Ascending aorta (tissue), 2 donors: ENCODE measurements around the gene GRIA4. TPM values are rescaled to one million over a fixed set of nuclear protein-coding genes. Genes with fewer than 3 reads are reported as not detected.

Source experiments
- DNase-seq, 2 donors: peaks; one replicate each; pipeline ENCODE4 v3.0.0-alpha.2; 2019; ENCODE audit warnings: low spot score in 2 of 2
- H3K27ac ChIP-seq, 2 donors: fragments of 200-600 bp; sonication (generic); one replicate each; pipeline ENCODE4 v1.5.1; 2016 to 2017; ENCODE audit warnings: mild to moderate bottlenecking in 1 of 2
- H3K27me3 ChIP-seq: fragments of 200-600 bp; sonication (generic); one replicate; pipeline ENCODE4 v1.5.1; 2017
- H3K36me3 ChIP-seq, 2 donors: fragments of 200-600 bp; sonication (generic); one replicate each; pipeline ENCODE4 v1.5.1; 2016
- H3K4me1 ChIP-seq, 2 donors: fragments of 200-600 bp; sonication (generic); one replicate each; pipeline ENCODE4 v1.5.1; 2016 to 2017; ENCODE audit warnings: mild to moderate bottlenecking in 1 of 2
- H3K4me3 ChIP-seq, 2 donors: fragments of 200-600 bp; sonication (generic); one replicate each; pipeline ENCODE4 v1.5.1; 2016 to 2017; ENCODE audit warnings: mild to moderate bottlenecking in 1 of 2
- H3K9me3 ChIP-seq, 2 donors: fragments of 200-600 bp; sonication (generic); one replicate each; pipeline ENCODE4 v1.5.1; 2016
- intact Hi-C: fragments of 100-400 bp; cut with DNase I; formaldehyde crosslinking; loops from one replicate; pipeline ENCODE4 v1.15.1; 2023
- total RNA-seq: library from RNA; depleted of rRNA; stranded (reverse); fragments of >200 nt; gene quantifications from one replicate; pipeline ENCODE4 v1.1.0, GENCODE V29; 2016
- TF ChIP-seq, protein P1 (sequence below), 3 experiments: fragments of 200-600 bp in 2 of 3; fragments of 450-650 bp in 1 of 3; sonication (generic) in 2 of 3; IDR thresholded peaks; one replicate each; pipeline ENCODE4 v1.5.1; 2016 to 2019; ENCODE audit warnings: antibody characterized with exemption in 3 of 3, mild to moderate bottlenecking in 1 of 3, moderate library complexity in 1 of 3

GRIA4 gene
- total RNA-seq, 1 donor from 2014 or later: not detected

DNA sequence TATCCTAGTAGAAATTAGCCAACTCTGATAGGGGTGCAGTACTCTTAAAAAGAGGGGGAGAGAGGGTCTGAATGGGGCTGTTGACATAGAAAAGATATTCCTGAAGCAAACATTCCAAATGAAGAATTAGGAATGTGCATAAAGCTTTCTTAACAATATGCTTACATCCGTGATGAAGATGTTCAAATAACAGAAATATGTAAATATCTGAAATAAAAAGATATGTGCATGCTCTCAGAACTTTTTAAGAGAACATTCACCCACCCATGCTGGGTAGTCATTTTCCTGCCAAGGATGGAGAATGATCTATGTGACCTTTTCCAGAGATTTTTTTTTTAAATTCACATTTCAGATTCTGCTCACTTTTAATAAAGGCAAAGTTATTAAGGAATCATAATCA is 80.6 kb downstream of the GRIA4 start:
- H3K4me3 ChIP-seq: no peak overlapping the region
- no peak overlapping the region for H3K27ac ChIP-seq
- H3K27me3 ChIP-seq: no peaks in the 10 kb centered on the region
- H3K9me3 ChIP-seq: no peaks in the 10 kb centered on the region
- no peaks in the 10 kb centered on the region for H3K36me3 ChIP-seq
- TF ChIP-seq, protein P1, sequence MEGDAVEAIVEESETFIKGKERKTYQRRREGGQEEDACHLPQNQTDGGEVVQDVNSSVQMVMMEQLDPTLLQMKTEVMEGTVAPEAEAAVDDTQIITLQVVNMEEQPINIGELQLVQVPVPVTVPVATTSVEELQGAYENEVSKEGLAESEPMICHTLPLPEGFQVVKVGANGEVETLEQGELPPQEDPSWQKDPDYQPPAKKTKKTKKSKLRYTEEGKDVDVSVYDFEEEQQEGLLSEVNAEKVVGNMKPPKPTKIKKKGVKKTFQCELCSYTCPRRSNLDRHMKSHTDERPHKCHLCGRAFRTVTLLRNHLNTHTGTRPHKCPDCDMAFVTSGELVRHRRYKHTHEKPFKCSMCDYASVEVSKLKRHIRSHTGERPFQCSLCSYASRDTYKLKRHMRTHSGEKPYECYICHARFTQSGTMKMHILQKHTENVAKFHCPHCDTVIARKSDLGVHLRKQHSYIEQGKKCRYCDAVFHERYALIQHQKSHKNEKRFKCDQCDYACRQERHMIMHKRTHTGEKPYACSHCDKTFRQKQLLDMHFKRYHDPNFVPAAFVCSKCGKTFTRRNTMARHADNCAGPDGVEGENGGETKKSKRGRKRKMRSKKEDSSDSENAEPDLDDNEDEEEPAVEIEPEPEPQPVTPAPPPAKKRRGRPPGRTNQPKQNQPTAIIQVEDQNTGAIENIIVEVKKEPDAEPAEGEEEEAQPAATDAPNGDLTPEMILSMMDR (IDR thresholded peaks at IDR 0.05): no peak
- DNase-seq: no peak
- H3K4me1 ChIP-seq: no peaks in the 10 kb centered on the region
- intact Hi-C loops: no loop called here

DNA sequence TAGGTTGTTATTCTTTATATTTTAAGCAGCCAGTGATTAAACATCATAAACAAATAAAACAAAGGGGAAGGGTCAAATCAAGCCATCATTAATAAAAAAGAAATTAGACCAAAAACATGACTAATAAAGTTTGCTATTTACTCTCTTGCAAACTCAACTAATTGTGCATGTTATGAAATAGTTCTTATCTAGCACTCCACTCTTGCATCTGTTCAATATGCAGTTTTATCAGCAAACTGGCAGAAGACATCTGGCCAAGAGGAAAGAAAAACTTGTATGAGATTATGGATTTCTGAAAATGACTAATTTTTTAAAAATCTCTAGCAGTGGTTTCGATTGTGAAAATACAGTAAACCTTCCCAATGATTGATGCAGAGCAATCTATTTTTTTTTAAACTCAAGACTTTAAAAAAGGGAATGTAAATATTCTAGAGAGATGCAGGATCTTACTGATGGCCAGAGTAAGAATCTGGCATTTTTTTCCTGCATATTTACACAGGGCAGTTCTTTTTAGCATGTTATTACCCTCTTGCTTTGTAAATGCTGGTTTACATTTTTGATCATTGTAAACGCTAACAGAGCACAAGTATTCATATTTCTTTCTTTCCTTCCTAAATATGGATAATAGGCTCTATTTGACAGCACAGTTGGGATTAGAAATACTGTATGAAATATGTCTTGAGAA is 83.3 kb downstream of the GRIA4 start:
- H3K27ac ChIP-seq: no peak overlapping the region
- H3K27me3 ChIP-seq: no peaks in the 10 kb centered on the region
- H3K4me1 ChIP-seq: no peaks in the 10 kb centered on the region
- TF ChIP-seq, protein P1 (IDR thresholded peaks at IDR 0.05): no peak
- no peaks in the 10 kb centered on the region for H3K9me3 ChIP-seq
- no peaks in the 10 kb centered on the region for H3K36me3 ChIP-seq
- no peak overlapping the region for H3K4me3 ChIP-seq
- DNase-seq: no peak
- intact Hi-C loops: no loop called here

DNA sequence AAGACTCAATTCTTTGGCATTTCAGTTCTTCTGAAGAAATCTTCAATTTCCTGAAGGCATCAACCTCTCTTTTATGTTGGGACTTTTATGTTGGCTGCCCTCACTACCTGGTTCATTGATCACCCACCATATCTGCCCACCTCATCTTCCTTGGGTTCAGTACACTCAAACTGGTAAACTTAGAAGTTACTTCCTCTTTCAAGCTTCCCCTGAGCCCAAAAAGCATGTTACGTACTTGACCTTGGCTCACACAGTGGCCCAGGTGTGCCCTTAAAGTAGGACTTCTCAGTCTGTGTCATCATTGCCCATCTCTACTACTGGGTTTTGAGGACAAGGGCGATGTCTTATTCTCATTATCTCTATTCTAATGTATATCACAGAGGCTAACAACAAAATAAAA is 86.1 kb downstream of the GRIA4 start:
- no peak overlapping the region for H3K4me3 ChIP-seq
- intact Hi-C loops: no loop called here
- TF ChIP-seq, protein P1 (IDR thresholded peaks at IDR 0.05): no peak

DNA sequence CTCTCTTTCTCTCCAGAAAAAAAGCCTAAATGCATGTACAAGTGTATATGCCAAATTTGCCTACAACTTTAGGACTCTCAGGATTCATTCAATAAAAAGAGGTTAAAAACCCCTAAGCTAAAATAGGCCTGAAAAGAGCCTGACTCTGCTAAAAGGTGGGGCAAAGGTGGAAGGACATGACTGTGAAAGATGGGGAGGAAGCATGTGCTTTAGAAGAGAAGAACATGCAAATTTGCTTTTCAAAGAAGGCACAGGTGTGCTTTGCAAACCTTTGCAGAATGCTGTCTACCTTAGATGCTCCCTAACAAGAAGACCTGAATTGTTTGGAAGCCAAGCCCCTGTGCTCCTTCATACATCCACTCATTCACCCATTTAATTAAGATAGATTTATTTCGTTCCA is 87.4 kb downstream of the GRIA4 start:
- TF ChIP-seq, protein P1 (IDR thresholded peaks at IDR 0.05): no peak
- Histone ChIP-seq H3K27ac (no peak overlapping the region), H3K36me3 (no peaks in the 10 kb centered on the region), H3K9me3 (no peaks in the 10 kb centered on the region), H3K4me1 (no peaks in the 10 kb centered on the region), H3K27me3 (no peaks in the 10 kb centered on the region), H3K4me3 (no peak overlapping the region)
- intact Hi-C loops: no loop called here
- DNase-seq: no peak

More for the DNA sequence above, 86.1 kb downstream of the GRIA4 start:
- no peaks in the 10 kb centered on the region for H3K27me3 ChIP-seq
- no peak for DNase-seq
- no peaks in the 10 kb centered on the region for H3K36me3 ChIP-seq
- H3K9me3 ChIP-seq: no peaks in the 10 kb centered on the region
- H3K27ac ChIP-seq: no peak overlapping the region
- H3K4me1 ChIP-seq: no peaks in the 10 kb centered on the region

DNA sequence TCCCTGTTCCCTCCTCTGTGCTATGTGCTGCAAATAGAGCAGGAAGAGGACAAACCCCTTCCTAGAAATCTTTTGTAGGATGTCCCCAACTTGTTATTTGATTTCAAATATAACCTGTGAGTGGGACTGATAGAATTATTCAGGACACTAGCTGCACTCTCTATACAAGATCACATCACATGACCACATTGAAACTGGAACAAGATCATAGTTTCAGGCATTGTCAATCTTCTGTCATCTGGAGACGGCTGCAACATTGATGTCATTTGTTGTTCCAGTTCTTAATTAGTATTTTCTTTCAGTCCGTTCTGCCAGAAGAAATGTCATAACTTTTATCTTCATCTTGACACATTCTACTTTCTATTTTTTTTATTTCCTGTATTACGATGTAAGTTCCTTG is 89.3 kb downstream of the GRIA4 start:
- Histone ChIP-seq H3K9me3 (no peaks in the 10 kb centered on the region), H3K27ac (no peak overlapping the region), H3K27me3 (no peaks in the 10 kb centered on the region), H3K4me3 (no peak overlapping the region), H3K4me1 (no peaks in the 10 kb centered on the region), H3K36me3 (no peaks in the 10 kb centered on the region)
- intact Hi-C loops: no loop called here
- TF ChIP-seq, protein P1 (IDR thresholded peaks at IDR 0.05): no peak
- no peak for DNase-seq

DNA sequence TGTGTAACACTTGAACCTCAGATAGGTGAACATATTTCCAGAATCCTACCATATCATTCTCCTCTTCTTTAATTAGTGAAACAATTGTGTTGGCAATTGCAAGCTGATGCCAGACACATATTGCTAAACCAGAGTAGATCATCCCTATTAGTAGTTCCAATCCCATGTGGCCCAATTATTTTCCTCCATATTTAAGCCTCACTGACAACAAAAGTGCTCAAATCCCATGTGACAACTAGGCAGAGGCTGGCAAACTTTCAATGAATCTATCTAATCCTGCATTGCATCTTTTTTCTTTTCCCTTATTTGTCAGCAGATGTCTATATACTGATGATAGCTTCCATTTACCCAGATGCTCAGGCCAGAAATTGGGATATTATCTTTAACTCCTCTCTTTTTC is 90.4 kb downstream of the GRIA4 start:
- no peak overlapping the region for H3K4me3 ChIP-seq
- no peaks in the 10 kb centered on the region for H3K9me3 ChIP-seq
- H3K27me3 ChIP-seq: no peaks in the 10 kb centered on the region
- TF ChIP-seq, protein P1 (IDR thresholded peaks at IDR 0.05): no peak
- no peak overlapping the region for H3K27ac ChIP-seq
- intact Hi-C loops: no loop called here
- H3K36me3 ChIP-seq: no peaks in the 10 kb centered on the region
- no peaks in the 10 kb centered on the region for H3K4me1 ChIP-seq
- DNase-seq: no peak
